ENCODE data around the gene MECP2.

DNA sequence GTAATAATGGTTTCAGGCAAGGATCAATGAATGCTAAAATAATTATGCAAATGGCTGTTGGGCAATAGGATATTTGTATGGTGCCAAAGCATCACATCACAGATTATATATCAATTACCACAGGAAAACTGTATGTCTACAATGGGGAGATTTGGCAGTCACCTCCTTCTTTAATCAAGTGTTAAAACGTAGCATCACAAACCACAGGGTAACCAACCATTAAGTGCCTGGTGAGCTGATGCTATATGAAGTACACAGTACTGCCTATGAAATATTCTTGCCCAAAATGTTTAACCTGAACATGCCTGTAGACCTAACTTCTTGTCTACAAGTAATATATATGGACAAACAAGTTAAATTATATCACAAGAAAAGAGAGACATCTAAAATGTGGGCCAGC is 25.3 kb downstream of the MECP2 start:
- TF ChIP-seq, protein P1, sequence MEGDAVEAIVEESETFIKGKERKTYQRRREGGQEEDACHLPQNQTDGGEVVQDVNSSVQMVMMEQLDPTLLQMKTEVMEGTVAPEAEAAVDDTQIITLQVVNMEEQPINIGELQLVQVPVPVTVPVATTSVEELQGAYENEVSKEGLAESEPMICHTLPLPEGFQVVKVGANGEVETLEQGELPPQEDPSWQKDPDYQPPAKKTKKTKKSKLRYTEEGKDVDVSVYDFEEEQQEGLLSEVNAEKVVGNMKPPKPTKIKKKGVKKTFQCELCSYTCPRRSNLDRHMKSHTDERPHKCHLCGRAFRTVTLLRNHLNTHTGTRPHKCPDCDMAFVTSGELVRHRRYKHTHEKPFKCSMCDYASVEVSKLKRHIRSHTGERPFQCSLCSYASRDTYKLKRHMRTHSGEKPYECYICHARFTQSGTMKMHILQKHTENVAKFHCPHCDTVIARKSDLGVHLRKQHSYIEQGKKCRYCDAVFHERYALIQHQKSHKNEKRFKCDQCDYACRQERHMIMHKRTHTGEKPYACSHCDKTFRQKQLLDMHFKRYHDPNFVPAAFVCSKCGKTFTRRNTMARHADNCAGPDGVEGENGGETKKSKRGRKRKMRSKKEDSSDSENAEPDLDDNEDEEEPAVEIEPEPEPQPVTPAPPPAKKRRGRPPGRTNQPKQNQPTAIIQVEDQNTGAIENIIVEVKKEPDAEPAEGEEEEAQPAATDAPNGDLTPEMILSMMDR (IDR thresholded peaks at IDR 0.05): no peak
- TF ChIP-seq POLR2A (IDR thresholded peaks at IDR 0.05): no peak

Data from right lobe of liver (tissue), 4 donors.